22Rv1 (cell line): ENCODE measurements around the gene CTNNA3.

Experiments
- CTCF ChIP-seq: fragments of 450-650 bp; IDR thresholded peaks from 2 replicates; pipeline ENCODE4 v1.5.1; 2017; ENCODE audit warnings: mild to moderate bottlenecking
- ZFX ChIP-seq: fragments of 450-650 bp; IDR thresholded peaks from 2 replicates; pipeline ENCODE4 v1.6.1; 2017; ENCODE audit warnings: antibody characterized with exemption, borderline replicate concordance

- TF ChIP-seq ZFX = no peak
- no peak for TF ChIP-seq CTCF
Measured at GRCh38 chr10:67587771-67588170, 108.2 kb downstream of the CTNNA3 start.
